Measurements from ENCODE around the gene CCL19.

GRCh38 chr9:34655394-34655793, 35.7 kb downstream of the CCL19 start:
- TF ChIP-seq, protein P1, sequence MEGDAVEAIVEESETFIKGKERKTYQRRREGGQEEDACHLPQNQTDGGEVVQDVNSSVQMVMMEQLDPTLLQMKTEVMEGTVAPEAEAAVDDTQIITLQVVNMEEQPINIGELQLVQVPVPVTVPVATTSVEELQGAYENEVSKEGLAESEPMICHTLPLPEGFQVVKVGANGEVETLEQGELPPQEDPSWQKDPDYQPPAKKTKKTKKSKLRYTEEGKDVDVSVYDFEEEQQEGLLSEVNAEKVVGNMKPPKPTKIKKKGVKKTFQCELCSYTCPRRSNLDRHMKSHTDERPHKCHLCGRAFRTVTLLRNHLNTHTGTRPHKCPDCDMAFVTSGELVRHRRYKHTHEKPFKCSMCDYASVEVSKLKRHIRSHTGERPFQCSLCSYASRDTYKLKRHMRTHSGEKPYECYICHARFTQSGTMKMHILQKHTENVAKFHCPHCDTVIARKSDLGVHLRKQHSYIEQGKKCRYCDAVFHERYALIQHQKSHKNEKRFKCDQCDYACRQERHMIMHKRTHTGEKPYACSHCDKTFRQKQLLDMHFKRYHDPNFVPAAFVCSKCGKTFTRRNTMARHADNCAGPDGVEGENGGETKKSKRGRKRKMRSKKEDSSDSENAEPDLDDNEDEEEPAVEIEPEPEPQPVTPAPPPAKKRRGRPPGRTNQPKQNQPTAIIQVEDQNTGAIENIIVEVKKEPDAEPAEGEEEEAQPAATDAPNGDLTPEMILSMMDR (IDR thresholded peaks at IDR 0.05), result no peak
- TF ChIP-seq SIN3A (IDR thresholded peaks at IDR 0.05; ENCODE audit: borderline replicate concordance, insufficient read depth, low read depth, low read length) (no peak), TCF7L2 (IDR thresholded peaks at IDR 0.05; ENCODE audit: low read depth, low read length) (no peak)

Measured in Panc1 (cell line).